Measurements from ENCODE around the gene PLXNA4.

- TF ChIP-seq ZBTB49 (CRISPR knock-in tag; IDR thresholded peaks at IDR 0.05; ENCODE audit: borderline replicate concordance), result no peak
- TF ChIP-seq, protein P1, sequence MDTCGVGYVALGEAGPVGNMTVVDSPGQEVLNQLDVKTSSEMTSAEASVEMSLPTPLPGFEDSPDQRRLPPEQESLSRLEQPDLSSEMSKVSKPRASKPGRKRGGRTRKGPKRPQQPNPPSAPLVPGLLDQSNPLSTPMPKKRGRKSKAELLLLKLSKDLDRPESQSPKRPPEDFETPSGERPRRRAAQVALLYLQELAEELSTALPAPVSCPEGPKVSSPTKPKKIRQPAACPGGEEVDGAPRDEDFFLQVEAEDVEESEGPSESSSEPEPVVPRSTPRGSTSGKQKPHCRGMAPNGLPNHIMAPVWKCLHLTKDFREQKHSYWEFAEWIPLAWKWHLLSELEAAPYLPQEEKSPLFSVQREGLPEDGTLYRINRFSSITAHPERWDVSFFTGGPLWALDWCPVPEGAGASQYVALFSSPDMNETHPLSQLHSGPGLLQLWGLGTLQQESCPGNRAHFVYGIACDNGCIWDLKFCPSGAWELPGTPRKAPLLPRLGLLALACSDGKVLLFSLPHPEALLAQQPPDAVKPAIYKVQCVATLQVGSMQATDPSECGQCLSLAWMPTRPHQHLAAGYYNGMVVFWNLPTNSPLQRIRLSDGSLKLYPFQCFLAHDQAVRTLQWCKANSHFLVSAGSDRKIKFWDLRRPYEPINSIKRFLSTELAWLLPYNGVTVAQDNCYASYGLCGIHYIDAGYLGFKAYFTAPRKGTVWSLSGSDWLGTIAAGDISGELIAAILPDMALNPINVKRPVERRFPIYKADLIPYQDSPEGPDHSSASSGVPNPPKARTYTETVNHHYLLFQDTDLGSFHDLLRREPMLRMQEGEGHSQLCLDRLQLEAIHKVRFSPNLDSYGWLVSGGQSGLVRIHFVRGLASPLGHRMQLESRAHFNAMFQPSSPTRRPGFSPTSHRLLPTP (IDR thresholded peaks at IDR 0.05; ENCODE audit: borderline replicate concordance, extremely low read depth, insufficient read length), result no peak
- no peak for TF ChIP-seq POLR2A (conservative IDR thresholded peaks at IDR 0.05)
- TF ChIP-seq, protein P2, sequence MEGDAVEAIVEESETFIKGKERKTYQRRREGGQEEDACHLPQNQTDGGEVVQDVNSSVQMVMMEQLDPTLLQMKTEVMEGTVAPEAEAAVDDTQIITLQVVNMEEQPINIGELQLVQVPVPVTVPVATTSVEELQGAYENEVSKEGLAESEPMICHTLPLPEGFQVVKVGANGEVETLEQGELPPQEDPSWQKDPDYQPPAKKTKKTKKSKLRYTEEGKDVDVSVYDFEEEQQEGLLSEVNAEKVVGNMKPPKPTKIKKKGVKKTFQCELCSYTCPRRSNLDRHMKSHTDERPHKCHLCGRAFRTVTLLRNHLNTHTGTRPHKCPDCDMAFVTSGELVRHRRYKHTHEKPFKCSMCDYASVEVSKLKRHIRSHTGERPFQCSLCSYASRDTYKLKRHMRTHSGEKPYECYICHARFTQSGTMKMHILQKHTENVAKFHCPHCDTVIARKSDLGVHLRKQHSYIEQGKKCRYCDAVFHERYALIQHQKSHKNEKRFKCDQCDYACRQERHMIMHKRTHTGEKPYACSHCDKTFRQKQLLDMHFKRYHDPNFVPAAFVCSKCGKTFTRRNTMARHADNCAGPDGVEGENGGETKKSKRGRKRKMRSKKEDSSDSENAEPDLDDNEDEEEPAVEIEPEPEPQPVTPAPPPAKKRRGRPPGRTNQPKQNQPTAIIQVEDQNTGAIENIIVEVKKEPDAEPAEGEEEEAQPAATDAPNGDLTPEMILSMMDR (IDR thresholded peaks at IDR 0.05 in 2 of 3, conservative IDR thresholded peaks at IDR 0.05 in 1 of 3; ENCODE audit: insufficient read depth in 2 of 3, low read depth in 1 of 3, low read length in 3 of 3), result no peak
- TF ChIP-seq DPF2 (IDR thresholded peaks at IDR 0.05), result no peak
- TF ChIP-seq E2F1 (CRISPR knock-in tag; IDR thresholded peaks at IDR 0.05), result no peak
- no peak for TF ChIP-seq TARDBP (IDR thresholded peaks at IDR 0.05)
- TF ChIP-seq ZSCAN29 (IDR thresholded peaks at IDR 0.05), result no peak
- no peak for TF ChIP-seq ZNF274 (IDR thresholded peaks at IDR 0.05; ENCODE audit: borderline replicate concordance, low read depth, low read length)
Observed at GRCh38 chr7:132118641-132119040, 457.6 kb downstream of the PLXNA4 start.
